DMS 273 (cell line): ENCODE data around the gene ZBTB26.
A peak's percentile ranks its signal among the peaks of the same experiment; 100 is the strongest.

Experiments used
- DNase-seq: peaks from one replicate; lab custom pipeline; 2025; ENCODE audit not compliant: unreplicated experiment; lab: John Stamatoyannopoulos, UW

The ZBTB26 gene, protein sequence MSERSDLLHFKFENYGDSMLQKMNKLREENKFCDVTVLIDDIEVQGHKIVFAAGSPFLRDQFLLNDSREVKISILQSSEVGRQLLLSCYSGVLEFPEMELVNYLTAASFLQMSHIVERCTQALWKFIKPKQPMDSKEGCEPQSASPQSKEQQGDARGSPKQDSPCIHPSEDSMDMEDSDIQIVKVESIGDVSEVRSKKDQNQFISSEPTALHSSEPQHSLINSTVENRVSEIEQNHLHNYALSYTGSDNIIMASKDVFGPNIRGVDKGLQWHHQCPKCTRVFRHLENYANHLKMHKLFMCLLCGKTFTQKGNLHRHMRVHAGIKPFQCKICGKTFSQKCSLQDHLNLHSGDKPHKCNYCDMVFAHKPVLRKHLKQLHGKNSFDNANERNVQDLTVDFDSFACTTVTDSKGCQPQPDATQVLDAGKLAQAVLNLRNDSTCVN

DNA sequence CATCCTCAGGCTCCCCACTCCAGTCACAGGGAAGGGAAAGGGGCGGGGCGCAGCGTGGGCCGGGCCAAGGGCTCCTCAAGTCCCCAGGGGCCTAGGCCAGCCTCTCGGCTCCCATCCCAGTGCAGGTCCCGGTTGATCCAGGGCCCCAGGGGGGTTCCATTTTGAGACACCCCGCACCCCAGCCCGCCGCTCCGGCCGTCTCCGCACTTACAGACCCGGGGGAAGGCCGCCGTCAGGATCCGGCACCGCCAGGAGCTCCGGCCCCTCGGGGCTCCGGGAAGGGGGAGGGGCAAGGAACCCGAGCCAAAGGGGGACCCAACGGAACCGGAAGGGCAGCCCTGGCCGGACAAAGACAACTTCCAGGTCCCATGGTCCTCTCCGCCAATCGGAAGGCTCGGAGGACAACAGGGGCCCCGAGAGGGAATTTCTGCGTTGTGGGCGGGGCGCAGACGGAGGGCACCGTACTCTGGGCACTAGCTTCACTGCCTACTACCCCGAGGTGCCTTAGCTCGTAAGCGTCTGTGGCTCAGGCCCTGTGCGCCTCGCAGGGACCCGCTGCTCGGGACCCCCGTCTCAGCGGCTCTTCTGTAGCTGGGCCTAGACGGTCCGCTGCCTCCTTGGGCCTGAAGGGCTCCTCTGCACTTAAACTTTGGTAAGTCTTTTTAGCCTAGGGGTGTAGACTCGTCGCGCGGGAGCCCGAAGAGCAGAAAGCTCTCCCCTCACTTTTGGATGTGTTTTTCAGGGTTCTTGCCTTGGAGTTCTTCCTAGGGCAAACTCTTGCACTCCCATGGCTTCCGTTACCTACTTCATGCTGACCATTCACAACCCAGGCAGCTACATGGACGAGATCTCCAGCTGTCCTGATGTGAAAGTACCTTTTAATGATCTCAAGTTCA lies at the start of gene ZBTB26:
ZBTB26 (minus strand) TSS at position 287 of the 896 bp plus-strand sequence. CDS start 11,578 bp downstream, outside the sequence.
- peak; percentile 97 for DNase-seq

GRCh38 chr9:122978601-122979000 lies 47.3 kb upstream of the ZBTB26 start:
- no peak for DNase-seq

DNA sequence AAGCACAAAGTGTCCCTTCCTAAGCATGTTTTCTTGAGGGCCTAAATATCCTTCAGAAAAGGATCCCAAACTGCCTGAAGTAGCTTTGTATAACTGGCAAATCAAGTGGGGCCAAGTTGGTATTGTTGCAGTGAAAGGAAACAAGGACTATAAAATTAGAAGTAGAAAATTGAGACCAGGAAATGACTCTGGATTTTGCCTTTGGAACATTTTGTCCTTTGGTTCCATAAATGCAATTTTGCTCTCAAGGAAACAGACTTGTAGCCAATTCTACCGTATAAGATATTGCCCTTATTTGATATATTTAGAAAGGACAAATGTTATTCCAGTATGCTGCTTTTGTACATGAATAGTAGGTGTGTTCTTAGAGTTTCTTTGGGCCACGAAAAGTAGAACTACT lies 43.9 kb upstream of the ZBTB26 start:
- no peak for DNase-seq

DNA sequence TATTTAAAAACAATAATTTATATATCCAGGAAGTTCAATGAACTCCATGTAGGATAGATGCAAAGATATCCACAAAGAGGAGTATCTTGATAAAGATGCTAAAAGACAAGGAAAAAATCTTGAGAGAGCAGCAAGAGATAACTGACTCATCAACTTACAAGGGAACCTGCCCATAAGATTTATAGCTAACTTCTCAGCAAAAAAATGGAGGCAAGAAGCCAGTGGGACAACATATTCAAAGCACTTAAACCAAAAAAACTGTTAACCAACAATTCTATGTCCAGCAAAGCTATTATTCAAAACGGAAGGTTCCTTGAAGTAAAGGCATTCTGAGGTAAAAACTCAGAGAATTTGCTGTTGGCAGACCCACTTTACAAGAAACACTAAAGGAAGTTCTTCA lies 29.8 kb upstream of the ZBTB26 start:
- no peak for DNase-seq

DNA sequence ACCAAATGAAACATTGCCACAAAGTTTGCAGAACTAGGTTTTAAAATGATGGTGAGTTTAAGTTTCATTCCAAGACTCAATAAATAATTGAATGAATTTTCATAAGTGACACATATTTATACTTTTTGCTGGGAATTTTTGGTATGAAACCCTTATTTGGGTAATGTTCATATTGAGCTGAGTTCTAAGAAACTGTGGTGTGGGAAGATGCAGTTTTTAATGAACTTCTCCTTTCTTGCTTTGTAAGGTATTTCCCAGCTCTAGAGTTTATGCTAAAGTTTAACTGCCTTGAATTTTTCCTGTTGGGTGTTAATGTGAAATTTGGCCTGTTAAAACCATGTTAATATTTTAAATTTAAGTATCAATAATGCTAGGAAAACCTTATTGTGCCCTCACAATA lies 24.6 kb upstream of the ZBTB26 start:
- no peak for DNase-seq

DNA sequence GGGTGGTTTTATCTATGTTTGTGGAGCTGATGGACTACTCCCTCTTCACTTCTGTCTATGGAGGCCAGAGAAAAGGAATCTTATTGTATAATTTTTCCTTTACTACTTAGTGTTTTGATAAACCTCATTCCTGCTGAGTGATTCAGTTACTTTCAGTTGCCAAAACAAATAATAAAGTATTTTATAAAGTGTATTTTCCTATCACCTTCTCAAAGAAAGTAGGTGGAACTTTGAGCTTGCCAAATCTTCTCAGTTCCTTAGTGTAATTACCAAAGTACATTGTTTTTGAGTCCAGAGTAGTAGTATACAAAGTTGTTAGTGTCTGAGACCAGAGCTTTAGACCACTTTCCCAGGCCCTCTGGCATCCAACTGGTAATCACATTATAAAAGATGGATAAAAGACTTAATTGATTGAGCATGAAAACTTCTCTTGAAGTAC lies 23.0 kb upstream of the ZBTB26 start:
- no peak for DNase-seq

DNA sequence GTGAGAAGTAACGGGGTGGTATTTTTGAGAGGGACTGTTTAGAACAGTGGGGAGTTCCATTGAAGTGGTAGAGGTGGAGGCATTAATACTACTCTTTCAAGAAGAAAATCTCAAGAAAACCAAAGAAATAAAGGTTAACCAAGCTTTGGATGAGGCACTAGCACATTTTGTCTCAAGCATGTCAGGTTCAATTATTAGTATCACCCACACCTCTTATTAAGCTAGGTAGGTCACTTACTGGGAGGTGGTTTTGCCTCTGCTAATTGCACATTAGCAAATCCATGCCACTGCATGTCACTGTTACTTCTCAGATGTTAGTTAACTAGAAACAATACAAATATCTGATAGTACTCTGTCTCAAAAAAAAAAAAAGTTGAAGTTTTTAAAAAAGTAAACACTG lies 19.7 kb upstream of the ZBTB26 start:
- DNase-seq, result no peak

- no peak for DNase-seq
Measured at GRCh38 chr9:122950263-122950662, 19.0 kb upstream of the ZBTB26 start.

GRCh38 chr9:122949696-122950095 lies 18.4 kb upstream of the ZBTB26 start:
- no peak for DNase-seq

DNA sequence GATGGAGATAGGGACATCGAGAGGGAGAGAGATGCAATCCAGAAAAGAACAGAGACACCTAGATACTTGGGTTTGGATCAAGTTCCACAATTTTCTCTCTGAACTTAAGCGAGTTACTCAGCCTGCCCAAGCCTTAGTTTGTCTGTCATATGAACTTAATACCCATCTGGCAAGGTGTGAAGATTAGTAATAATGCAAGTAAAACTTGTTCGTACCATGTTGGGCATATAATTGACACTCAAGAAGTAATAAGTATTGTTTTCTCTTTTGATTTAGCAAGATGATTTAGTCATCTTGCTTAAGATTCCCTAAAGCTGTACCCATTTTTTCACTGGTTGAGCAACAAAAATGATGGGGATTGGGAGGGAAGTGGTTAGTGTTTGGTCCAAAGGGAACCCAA lies 17.0 kb upstream of the ZBTB26 start:
- no peak for DNase-seq

DNA sequence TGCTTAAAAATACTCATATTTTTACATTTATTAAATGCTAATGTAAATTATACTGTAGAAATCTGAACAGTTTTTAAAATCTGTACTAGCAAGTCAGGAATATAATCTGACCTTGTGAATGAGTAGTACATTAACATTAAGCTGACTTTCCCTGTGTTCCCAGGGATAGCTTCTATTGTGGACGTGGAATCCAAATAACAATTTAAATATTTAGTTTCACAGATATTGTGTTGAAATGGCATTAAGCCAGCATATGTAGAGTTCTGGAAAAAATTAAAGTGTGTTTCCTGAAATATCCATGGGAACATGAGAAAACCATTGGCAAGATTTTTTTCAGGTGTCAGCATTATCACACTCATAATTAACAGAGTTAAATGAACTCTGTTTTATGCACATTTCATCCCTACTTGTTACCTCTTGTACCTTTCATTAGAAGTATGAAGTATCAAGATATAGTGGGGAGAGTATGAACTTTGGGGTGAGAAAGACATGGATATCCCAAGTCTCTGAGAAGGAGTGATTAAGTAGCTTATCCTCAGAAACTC lies 15.2 kb upstream of the ZBTB26 start:
- no peak for DNase-seq

DNA sequence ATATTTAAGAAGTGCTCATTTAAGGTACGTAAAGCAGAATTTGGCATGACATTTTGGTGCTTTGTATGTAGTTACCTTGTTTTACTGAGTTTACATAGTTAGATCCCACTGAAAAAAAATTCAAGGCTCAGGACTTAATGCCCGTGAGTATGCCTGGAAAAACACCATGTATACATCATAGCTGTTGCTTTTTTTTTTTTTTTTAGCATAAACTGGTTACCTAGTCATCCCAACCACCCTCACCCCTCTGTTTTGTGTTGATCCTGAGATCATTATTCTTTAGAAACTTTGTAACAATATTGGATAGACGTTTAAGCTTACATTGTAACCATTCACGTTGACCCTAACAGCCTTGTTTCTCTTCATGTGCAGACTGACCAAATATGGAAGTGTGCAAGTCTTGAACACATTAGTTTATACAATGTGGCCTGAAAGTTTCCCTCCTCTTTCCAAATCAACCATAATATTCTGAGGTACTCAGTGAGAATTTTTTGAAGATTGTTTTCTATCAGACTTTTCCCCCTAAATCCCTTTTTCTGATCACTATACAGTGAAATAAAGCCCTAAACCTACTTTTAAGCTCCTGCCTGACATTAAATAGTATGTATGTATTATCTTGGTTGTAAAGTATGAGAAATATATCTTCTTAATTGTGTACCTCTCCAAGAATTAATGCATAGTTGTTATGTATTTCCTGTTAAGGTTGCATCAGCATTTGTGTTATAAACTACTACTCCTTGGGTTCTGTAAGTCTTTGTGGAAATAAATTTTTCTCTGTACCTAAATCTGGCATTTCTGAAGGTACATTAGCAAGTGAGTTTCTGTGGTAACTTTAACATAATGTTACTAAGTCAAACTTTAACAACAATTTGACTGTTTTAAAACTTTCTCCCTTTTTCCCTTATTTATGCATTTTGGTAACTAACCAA lies 13.9 kb upstream of the ZBTB26 start:
- no peak for DNase-seq

GRCh38 chr9:122941582-122942234 lies 10.4 kb upstream of the ZBTB26 start:
- peak; percentile 42 for DNase-seq

GRCh38 chr9:122940749-122941581 lies 9.7 kb upstream of the ZBTB26 start, which contains the start of gene RABGAP1:
TSS of gene RABGAP1 (plus strand) at chr9:122941020. CDS start at chr9:122957060, 16,040 bp downstream.
- peak; percentile 99 for DNase-seq

GRCh38 chr9:122940454-122940748 lies 9.1 kb upstream of the ZBTB26 start:
- no peak for DNase-seq

DNA sequence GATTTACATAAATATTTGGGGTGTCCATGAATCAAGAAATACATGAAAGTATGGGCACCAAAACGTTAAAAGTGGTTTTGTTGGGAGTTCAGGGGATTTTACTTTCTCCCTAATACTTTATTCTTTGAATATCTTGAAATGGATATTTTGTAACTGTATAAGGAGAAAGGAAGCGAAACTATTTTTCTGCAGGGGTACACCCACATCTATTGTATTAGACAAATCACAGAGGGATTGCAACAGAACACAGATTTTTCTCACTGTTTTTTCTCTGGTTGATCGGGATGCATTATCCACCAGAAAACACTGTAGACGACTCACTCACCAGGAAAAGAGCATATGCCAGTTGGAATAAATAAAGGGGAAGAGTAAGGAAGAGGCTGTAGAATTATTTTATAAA lies 8.3 kb upstream of the ZBTB26 start:
- no peak for DNase-seq

DNA sequence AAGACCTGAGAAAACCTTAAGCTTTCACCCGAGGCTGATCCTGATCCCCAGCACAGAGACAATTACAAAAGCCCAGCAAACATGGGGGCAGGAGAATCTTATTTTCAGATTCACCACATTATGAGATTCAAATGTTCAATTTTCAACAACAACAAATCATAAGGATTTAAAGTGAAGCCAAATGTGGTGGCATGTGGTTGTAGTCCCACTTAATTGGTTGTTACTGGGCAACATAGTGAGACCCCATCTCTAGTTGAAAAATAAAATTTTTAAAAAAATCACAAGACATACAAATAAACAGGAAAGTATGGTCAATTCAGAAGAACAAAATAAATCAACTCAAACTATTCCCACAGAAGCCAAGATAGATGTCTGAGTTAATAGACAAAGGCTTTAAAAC lies 5.6 kb upstream of the ZBTB26 start:
- no peak for DNase-seq

DNA sequence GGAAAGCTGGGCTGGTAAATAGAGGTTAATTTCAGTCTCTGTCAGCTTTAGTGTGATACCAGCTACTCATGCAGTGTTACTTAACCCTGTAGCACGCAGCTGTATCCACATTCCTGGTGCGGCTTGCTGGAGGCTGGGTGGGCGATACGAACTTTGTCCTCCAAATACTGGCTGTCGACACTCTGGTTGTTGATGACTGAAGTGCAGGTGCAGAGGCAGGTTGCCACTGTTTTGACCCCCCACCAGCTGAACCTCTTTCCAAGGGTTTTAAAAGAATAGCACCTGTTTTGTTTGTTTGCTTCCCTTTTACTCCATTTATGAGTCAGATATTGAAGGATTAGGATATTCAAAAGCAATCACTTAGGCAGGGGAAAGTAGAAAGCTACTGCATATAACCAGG lies 5.2 kb upstream of the ZBTB26 start:
- DNase-seq, result no peak

DNA sequence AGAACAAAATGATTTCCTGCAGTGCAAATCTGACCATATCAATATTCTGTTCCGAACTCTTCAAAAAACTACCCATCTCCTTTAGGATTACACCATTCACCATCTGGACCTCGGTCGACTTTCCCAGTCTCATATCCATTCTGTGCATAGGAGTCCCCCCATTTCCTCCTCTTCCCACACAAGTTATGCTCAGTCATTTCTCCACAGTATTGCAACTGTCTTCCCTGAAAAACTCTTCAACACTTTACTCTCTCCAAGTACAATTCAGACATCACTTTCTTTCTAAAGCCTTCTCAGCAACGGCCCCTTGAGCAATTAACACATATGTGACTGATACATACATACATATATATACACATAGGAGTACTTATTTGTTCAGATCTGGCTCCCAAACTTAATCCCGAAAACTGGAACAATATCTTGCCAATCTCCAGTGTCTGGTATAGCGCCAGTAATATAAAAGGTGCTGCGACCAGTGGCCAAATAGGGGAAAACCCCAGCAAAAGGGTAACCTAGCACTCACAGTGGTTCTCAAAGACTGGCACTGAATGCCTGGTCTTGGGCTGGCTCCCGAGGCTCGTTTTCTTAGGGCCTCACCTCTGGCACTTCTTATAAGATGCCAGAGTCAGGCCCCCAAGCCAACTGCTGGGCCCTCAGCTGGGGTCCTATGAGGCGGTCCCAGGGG lies 629 bp downstream of the ZBTB26 start:
- peak; percentile 17 for DNase-seq
